Measurements from ENCODE around the gene ZBED3. TPM values are rescaled to one million over a fixed set of nuclear protein-coding genes. Genes with fewer than 3 reads are reported as not detected.
A peak's percentile ranks its signal among the peaks of the same experiment; 100 is the strongest.

Gene ZBED3
- total RNA-seq, 2 experiments from 2014 or later = 3.6 to 13.2 TPM

GRCh38 chr5:77077829-77078176, 9.3 kb downstream of the ZBED3 start:
- no peak overlapping the region for H2AFZ ChIP-seq (ENCODE audit: low read length)
- peak overlapping the region; percentile 11; the same call in 1 of the 2 replicates for H3K4me2 ChIP-seq (ENCODE audit: low read length)
- peaks cover 3% of the 10 kb centered on the region; the same call in 1 of the 2 replicates for H4K20me1 ChIP-seq (ENCODE audit: insufficient read depth, low read length)
- POLR2A ChIA-PET = interaction anchor here (0.5 kb wide), 2 partner anchors 661 to 972 kb away, joined by 3 read pairs; no protein-coding TSS in a partner anchor
- H3K9me2 ChIP-seq (ENCODE audit: insufficient read depth, low read length) = no peaks in the 10 kb centered on the region
- CTCF ChIA-PET (ENCODE audit: unreplicated experiment) = interaction anchor here (1.0 kb wide), 1 partner anchor 200 kb away, joined by 3 read pairs; no protein-coding TSS in a partner anchor
- BruUV-seq (replicated peaks) = no TSS peak
- peaks cover 34% of the 10 kb centered on the region for H3K36me3 ChIP-seq (ENCODE audit: insufficient read depth, low read length)
- no peaks in the 10 kb centered on the region for H3K79me2 ChIP-seq (ENCODE audit: insufficient read depth, low read depth, low read length)
- TF ChIP-seq EZH2phosphoT487 (IDR thresholded peaks at IDR 0.05; ENCODE audit: borderline replicate concordance, low read depth, low read length) = no peak
- peak; percentile 18; the same call in 1 of the 2 replicates for TF ChIP-seq CTCF (conservative IDR thresholded peaks at IDR 0.05; ENCODE audit: low read length)
- H3K4me3 ChIP-seq (ENCODE audit: low read depth, low read length, poor library complexity, severe bottlenecking) = peak overlapping the region; percentile 53
- H3K4me1 ChIP-seq (ENCODE audit: insufficient read depth, low read length, poor library complexity, severe bottlenecking) = no peaks in the 10 kb centered on the region
- H3K27ac ChIP-seq (ENCODE audit: low read depth, low read length, poor library complexity, severe bottlenecking) = no peak overlapping the region
- intact Hi-C loops (cut with micrococcal nuclease; ENCODE audit: unreplicated experiment) = loop anchor here (1.0 kb wide), 1 partner anchor 210 kb away; no protein-coding TSS in a partner anchor
- no peaks in the 10 kb centered on the region for H3K9me3 ChIP-seq (ENCODE audit: low read length)
- DNase-seq (ENCODE audit: low spot score) = no peak

- intact Hi-C loops (cut with micrococcal nuclease; ENCODE audit: unreplicated experiment) = loop anchor here (1.0 kb wide), 1 partner anchor 209 kb away; no protein-coding TSS in a partner anchor
- no TSS peak for BruUV-seq (replicated peaks)
- TF ChIP-seq EZH2phosphoT487 (IDR thresholded peaks at IDR 0.05; ENCODE audit: borderline replicate concordance, low read depth, low read length) (no peak), CTCF (conservative IDR thresholded peaks at IDR 0.05; ENCODE audit: low read length) (peak; percentile 67)
- Histone ChIP-seq H3K36me3 (ENCODE audit: insufficient read depth, low read length) (peaks cover 30% of the 10 kb centered on the region), H3K4me2 (ENCODE audit: low read length) (peak overlapping the region; percentile 11; the same call in 1 of the 2 replicates), H4K20me1 (ENCODE audit: insufficient read depth, low read length) (peaks cover 3% of the 10 kb centered on the region; the same call in 1 of the 2 replicates), H3K79me2 (ENCODE audit: insufficient read depth, low read depth, low read length) (no peaks in the 10 kb centered on the region), H3K4me3 (ENCODE audit: low read depth, low read length, poor library complexity, severe bottlenecking) (peak overlapping the region; percentile 53), H2AFZ (ENCODE audit: low read length) (no peak overlapping the region), H3K9me2 (ENCODE audit: insufficient read depth, low read length) (no peaks in the 10 kb centered on the region), H3K27ac (ENCODE audit: low read depth, low read length, poor library complexity, severe bottlenecking) (no peak overlapping the region), H3K9me3 (ENCODE audit: low read length) (no peaks in the 10 kb centered on the region), H3K4me1 (ENCODE audit: insufficient read depth, low read length, poor library complexity, severe bottlenecking) (no peaks in the 10 kb centered on the region)
- ChIA-PET POLR2A (interaction anchor here (0.5 to 1.4 kb wide), 3 partner anchors 51 to 972 kb away, joined by 3 read pairs; no protein-coding TSS in a partner anchor), CTCF (ENCODE audit: unreplicated experiment) (interaction anchor here (1.0 kb wide), 1 partner anchor 200 kb away, joined by 3 read pairs; no protein-coding TSS in a partner anchor)
- peak; percentile 40 for DNase-seq (ENCODE audit: low spot score)
Observed at GRCh38 chr5:77076961-77077828, 9.9 kb downstream of the ZBED3 start.
